Astrocyte of the cerebellum (primary cell): ENCODE results near the gene PHOX2A.

Experiments
- DNase-seq: peaks from one replicate; pipeline ENCODE4 v3.0.0-alpha.2; 2011; ENCODE audit warnings: low read depth
- H3K4me3 ChIP-seq: 2 replicates; pipeline ENCODE4 v1.5.1; 2011; ENCODE audit warnings: mild to moderate bottlenecking, low read depth, low read length, moderate library complexity
- in situ Hi-C: cut with HindIII; loops from 2 replicates; pipeline ENCODE4 v1.10.0; 2017; ENCODE audit warnings: low sequenced_read_pairs
- TF ChIP-seq, protein P1 (sequence below): IDR thresholded peaks from 2 replicates; pipeline ENCODE4 v1.5.1; 2012; ENCODE audit warnings: low read length, low read depth, moderate library complexity, mild to moderate bottlenecking; ENCODE audit errors: missing control alignments

PHOX2A gene

DNA sequence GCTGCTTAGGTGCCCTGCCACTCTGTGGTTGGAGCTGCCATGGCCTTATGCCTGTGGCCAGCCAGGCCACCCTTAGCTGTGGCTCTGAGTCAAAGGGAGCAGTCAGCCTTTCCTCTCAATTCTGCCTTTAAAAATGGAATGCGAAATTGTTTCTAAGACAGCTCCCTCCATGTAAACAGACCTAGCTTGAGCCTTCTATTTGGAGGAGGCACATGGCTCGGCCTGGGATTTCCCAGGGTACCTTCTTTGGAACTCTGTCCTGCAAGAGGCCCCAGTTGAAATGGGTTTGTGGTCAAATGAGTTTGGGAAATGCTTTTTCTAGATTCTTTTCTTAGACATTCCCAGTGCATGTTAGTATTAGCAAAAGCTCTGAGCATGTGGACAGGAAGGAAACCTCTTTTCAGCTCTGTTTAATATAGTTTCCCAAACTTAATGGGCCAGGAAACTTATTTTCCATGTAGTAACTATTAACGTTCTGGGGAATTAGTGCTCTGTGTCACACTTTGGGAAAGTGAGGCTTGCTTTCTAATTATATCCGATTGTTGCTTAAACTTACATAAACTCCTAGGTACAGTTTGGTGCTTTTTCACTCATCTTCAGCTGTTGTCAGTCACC lies 7.8 kb downstream of the PHOX2A start:
- DNase-seq: no peak
- H3K4me3 ChIP-seq: no peak overlapping the region
- in situ Hi-C loops: no loop called here
- TF ChIP-seq, protein P1, sequence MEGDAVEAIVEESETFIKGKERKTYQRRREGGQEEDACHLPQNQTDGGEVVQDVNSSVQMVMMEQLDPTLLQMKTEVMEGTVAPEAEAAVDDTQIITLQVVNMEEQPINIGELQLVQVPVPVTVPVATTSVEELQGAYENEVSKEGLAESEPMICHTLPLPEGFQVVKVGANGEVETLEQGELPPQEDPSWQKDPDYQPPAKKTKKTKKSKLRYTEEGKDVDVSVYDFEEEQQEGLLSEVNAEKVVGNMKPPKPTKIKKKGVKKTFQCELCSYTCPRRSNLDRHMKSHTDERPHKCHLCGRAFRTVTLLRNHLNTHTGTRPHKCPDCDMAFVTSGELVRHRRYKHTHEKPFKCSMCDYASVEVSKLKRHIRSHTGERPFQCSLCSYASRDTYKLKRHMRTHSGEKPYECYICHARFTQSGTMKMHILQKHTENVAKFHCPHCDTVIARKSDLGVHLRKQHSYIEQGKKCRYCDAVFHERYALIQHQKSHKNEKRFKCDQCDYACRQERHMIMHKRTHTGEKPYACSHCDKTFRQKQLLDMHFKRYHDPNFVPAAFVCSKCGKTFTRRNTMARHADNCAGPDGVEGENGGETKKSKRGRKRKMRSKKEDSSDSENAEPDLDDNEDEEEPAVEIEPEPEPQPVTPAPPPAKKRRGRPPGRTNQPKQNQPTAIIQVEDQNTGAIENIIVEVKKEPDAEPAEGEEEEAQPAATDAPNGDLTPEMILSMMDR: no peak

DNA sequence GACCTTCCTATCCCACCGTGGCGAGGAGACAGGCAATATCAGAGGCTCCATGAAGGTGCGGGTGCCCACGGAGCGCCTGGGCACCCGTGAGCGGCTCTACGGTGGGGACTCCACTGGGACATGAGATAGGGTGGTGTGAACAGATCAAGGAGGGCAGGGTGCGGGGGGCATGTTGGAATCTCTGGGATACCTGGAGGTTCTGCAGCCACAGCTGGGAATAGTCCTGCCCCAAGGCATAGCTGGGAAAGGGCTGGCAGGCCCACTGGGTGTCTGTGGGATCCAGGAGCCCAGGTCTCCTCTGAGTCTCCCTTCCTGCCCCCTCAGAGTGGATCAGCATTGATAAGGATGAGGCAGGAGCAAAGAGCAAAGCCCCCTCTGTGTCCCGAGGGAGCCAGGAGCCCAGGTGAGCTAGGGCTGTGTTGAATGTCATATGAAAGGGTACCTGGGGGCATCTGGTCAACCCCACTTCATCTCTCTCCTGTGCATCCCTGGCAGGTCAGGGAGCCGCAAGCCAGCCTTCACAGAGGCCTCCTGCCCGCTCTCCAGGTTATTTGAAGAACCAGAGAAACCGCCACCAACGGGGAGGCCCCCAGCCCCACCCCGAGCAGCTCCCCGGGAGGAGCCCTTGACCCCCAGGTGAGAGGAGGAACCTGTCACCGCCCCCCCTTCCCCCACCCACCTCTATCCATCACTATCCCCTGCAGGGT lies 8.5 kb downstream of the PHOX2A start:
- in situ Hi-C loops: no loop called here
- DNase-seq: no peak
- TF ChIP-seq, protein P1: no peak
- no peak overlapping the region for H3K4me3 ChIP-seq

DNA sequence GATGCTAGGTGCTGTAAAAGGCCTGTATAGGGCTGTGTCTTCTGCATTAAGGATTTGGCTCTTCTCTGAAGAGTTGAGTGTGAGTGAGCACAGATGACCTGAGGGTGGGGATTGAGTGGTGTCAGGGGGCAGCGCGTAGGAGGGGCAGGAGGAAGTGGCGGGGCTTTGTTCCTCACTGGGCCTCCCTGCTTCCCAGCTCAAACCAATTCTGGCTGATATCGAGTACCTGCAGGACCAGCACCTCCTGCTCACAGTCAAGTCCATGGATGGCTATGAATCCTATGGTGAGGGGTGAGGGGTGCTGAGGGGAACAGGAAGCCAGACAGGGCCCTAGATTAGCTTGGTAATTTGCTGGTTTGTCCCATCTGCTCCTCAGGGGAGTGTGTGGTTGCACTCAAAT lies 9.1 kb downstream of the PHOX2A start:
- no peak overlapping the region for H3K4me3 ChIP-seq
- no peak for DNase-seq
- in situ Hi-C loops: no loop called here
- TF ChIP-seq, protein P1: no peak

DNA sequence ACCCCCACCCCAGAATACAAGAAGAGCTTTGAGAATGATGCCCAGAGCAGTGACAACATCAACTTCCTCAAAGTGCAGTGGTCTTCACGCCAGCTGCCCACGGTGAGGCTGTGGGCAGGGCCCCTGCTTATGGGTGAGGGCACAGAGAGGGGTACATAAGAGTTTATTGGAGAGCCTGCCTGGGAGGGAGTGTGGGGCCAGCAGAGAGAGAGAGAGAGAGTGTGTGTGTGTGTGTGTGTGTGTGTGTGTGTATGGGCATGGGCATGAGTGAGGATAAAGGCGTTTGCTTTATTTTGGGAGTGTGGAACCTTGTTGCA lies 9.5 kb downstream of the PHOX2A start:
- in situ Hi-C loops: no loop called here
- H3K4me3 ChIP-seq: no peak overlapping the region
- TF ChIP-seq, protein P1: no peak
- no peak for DNase-seq

DNA sequence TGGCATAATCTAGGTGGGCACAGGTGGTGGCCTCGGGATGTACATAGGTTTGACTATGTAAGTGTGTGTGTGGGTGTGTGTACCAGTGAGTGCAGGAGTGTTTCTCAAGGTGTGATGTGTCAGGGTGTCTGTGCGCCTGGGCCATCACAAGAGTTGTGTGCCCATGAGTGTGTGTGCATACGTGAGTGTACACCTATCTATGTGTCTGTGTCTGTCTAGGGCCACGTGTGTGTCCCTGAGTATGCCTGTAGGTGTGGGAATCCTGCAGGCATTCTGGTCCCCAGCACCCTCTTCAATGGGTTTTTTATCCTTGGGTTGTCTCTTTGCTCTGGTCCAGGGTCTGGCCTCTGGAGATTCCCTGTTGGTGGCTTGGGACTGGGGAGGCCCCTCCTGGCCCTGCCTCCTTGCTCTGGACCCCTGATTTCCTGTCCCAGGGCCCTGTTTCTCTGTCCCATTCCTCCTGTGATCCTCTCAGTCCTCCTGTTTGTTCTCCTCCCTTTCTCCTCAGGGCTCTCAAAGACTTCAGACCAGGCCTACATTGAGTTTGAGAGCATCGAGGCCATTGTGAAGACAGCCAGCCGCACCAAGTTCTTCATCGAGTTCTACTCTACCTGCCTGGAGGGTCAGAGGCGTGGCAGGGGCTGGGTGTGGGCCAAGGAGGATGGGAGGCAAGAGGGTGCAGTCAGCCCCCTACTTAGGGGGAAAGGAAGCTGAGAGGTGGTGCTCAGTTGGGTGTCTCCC lies 10.0 kb downstream of the PHOX2A start:
- H3K4me3 ChIP-seq: no peak overlapping the region
- in situ Hi-C loops: no loop called here
- DNase-seq: no peak
- TF ChIP-seq, protein P1: no peak

DNA sequence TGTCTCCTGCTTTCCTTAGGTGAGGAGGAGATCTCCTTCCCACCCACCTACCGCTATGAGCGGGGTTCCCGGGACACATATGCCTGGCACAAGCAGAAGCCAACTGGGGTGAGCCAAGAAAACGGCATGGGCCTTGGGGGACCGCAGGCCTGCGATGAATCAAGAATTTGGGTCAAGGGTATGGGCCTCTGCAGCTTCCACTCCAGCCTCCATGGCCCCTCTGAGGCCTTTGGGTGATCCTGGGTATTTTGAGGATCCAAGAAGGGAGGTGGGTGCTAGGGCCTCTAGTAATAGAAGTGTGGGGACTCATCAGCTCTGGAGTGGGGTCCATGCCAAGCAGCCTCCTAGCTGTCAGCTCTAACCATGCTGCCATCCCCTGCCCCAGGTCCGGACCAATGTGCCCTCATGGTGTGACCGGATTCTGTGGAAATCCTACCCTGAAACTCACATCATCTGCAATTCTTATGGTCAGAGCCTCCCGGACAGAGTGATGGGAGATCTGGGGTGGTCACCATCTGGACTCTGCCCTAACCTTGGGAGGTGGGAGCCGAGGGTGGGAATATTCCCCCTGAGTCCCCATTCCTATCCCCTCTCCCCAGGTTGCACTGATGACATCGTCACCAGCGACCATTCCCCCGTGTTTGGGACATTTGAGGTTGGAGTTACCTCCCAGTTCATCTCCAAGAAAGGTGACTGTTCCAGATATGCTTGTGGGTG lies 10.8 kb downstream of the PHOX2A start:
- TF ChIP-seq, protein P1: no peak
- DNase-seq: no peak
- H3K4me3 ChIP-seq: no peak overlapping the region
- in situ Hi-C loops: no loop called here
